VCaP (cell line): ENCODE data around the gene ZNF486.

Experiments
- H3K27ac ChIP-seq: fragments of 450-650 bp; 2 replicates; pipeline ENCODE4 v1.5.1; 2017
- TF ChIP-seq, protein P1 (sequence below): fragments of 450-650 bp; conservative IDR thresholded peaks from 2 replicates; pipeline ENCODE4 v1.5.1; 2017; ENCODE audit warnings: mild to moderate bottlenecking, moderate library complexity

Gene ZNF486

DNA sequence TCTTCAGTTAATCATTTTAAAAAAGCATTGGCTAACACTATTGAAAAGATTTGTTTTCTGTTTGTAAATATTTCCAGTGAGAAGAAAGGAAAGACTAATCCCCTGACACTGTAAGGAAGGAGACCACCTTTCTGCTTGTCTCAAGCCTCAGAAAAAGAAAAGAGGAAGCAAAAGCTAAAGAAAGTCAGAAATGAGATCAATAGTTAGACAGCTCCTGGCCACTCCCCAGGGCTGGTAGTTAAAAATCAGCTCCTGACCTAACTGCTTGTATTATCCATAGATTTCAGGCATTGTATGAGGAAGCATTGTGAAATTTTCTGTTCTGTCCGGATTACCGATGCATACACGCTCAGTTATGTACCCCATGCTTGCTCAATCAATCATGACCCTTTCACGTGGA lies 76.6 kb downstream of the ZNF486 start:
- TF ChIP-seq, protein P1, sequence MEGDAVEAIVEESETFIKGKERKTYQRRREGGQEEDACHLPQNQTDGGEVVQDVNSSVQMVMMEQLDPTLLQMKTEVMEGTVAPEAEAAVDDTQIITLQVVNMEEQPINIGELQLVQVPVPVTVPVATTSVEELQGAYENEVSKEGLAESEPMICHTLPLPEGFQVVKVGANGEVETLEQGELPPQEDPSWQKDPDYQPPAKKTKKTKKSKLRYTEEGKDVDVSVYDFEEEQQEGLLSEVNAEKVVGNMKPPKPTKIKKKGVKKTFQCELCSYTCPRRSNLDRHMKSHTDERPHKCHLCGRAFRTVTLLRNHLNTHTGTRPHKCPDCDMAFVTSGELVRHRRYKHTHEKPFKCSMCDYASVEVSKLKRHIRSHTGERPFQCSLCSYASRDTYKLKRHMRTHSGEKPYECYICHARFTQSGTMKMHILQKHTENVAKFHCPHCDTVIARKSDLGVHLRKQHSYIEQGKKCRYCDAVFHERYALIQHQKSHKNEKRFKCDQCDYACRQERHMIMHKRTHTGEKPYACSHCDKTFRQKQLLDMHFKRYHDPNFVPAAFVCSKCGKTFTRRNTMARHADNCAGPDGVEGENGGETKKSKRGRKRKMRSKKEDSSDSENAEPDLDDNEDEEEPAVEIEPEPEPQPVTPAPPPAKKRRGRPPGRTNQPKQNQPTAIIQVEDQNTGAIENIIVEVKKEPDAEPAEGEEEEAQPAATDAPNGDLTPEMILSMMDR = no peak

DNA sequence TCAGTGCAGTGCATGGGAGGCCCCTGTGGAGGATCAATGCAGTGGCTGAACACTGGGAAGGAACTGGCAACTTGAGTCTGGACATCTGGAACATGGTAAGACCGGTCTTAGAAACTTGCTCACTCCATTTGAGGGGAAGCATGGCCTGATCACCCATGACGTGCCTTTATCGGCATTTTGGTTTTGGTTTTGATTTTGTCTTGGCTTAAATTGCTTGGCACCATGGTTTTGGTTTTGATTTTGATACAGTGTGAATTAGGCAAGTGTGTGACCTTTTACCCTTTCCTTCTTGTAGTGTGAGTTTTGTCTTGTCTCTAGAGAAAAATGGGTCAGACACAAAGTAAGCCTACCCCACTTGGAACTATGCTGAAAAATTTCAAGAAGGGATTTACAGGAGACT lies 77.3 kb downstream of the ZNF486 start:
- TF ChIP-seq, protein P1 = no peak
- no peak overlapping the region for H3K27ac ChIP-seq

More for the DNA sequence above, 76.6 kb downstream of the ZNF486 start:
- H3K27ac ChIP-seq = no peak overlapping the region

DNA sequence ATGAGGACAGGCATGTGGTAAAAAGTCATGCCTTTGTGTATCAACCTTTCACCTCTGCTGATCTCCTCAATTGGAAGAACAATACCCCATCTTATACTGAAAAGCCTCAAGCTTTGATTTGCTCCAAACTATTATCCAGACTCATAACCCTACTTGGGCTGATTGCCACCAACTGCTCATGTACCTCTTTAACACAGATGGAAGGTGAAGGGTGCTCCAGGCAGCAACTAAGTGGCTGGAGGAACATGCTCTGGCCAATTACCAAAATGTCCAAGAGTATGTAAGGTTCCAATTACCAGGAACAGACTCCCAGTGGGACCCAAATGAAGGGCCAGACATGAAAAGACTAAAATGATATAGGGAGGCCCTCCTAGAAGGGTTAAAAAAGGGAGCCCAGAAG lies 78.3 kb downstream of the ZNF486 start:
- TF ChIP-seq, protein P1 = no peak
- H3K27ac ChIP-seq = no peak overlapping the region

DNA sequence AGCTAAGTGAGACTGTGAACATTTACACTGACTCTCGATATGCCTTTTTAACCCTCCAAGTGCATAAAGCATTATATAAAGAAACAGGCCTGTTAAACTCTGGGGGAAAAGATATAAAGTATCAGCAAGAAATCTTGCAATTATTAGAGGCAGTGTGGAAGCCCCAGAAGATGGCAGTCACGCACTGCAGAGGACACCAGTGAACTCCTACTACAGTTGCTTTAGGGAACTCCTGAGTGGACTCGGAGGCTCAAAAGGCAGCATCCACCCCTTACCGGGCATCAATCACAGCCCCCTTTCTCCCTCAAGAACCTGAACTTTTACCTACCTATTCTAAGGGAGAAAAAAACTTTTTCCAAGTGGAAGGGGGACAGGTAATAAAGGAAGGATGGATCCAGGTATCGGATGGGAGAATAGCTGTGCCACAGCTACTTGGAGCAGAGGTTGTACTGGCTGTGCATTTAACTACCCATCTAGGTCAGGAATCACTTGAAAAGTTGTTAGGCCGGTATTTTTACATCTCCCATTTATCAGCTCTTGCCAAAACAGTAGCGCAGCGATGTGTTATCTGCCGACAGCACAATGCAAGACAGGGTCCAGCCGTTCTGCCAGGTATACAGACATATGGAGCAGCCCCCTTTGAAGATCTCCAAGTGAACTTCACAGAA lies 80.1 kb downstream of the ZNF486 start:
- peak overlapping the region; percentile 67 for H3K27ac ChIP-seq
- TF ChIP-seq, protein P1 = peak; percentile 89

DNA sequence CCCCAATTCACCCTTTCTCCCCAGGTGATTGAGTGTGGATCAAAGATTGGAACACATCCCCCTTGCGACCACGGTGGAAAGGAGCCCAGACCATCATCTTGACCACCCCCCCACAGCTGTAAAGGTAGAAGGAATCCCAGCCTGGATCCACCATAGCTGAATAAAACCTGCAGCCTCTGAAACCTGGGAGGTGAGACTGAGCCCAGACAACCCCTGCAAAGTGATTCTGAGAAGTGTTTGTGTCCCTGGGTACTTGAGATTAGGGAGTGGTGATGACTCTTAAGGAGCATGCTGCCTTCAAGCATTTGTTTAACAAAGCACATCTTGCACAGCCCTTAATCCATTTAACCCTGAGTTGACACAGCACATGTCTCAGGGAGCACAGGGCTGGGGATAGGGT lies 81.2 kb downstream of the ZNF486 start:
- peak overlapping the region; percentile 67; the same call in 1 of the 2 replicates for H3K27ac ChIP-seq
